Measurements from ENCODE around the gene GPC6.
A peak's percentile ranks its signal among the peaks of the same experiment; 100 is the strongest.

Gene GPC6

DNA sequence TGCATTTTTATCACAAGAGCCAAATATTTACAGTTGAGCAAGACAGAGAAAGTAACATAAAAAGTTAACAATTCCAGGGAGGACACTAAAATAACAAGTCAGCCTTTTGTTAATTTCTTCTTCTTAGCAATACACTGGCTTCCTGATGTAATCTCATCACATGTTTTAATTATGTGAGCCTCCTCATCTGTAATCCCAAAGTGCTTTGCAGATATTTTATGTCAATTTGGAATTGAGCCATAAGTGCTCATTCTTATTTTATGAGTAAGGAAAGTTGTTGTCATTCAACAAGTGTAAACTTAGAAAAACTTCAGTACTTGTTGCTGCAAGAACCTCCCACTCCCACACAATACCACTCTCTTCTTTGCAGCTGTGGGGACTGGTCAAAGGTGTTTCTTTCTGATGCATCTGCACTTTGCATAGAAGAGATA is 223.6 kb downstream of the GPC6 start (continued):
- TF ChIP-seq ZNF223 (tag by site-specific recombination; IDR thresholded peaks at IDR 0.05) (no peak), ZIC2 (tag by site-specific recombination; IDR thresholded peaks at IDR 0.05) (no peak), BCL11B (tag by site-specific recombination; IDR thresholded peaks at IDR 0.05; ENCODE audit: low read depth) (no peak), ZNF155 (tag by site-specific recombination; IDR thresholded peaks at IDR 0.05) (no peak), TCF7L2 (IDR thresholded peaks at IDR 0.05; ENCODE audit: borderline replicate concordance, low read depth, low read length) (no peak), SP2 (tag by site-specific recombination; IDR thresholded peaks at IDR 0.05) (no peak), ZNF791 (tag by site-specific recombination; IDR thresholded peaks at IDR 0.05) (no peak), ZNF701 (tag by site-specific recombination; IDR thresholded peaks at IDR 0.05) (no peak), ZNF837 (tag by site-specific recombination; IDR thresholded peaks at IDR 0.05) (no peak), ZNF530 (tag by site-specific recombination; IDR thresholded peaks at IDR 0.05; ENCODE audit: low read depth) (no peak), ZNF341 (tag by site-specific recombination; IDR thresholded peaks at IDR 0.05; ENCODE audit: low read depth) (no peak), ZNF585B (tag by site-specific recombination; IDR thresholded peaks at IDR 0.05) (no peak), ZFP37 (tag by site-specific recombination; IDR thresholded peaks at IDR 0.05) (no peak), ZBTB7A (tag by site-specific recombination; IDR thresholded peaks at IDR 0.05; ENCODE audit: low read depth) (no peak), KLF7 (tag by site-specific recombination; IDR thresholded peaks at IDR 0.05; ENCODE audit: borderline replicate concordance) (no peak), HOXC10 (CRISPR knock-in tag; IDR thresholded peaks at IDR 0.05) (no peak), ZNF214 (tag by site-specific recombination; IDR thresholded peaks at IDR 0.05; ENCODE audit: borderline replicate concordance) (no peak), ZNF24 (tag by site-specific recombination; IDR thresholded peaks at IDR 0.05) (no peak), HOXD13 (CRISPR knock-in tag; IDR thresholded peaks at IDR 0.05; ENCODE audit: borderline replicate concordance) (no peak), ZNF596 (tag by site-specific recombination; IDR thresholded peaks at IDR 0.05) (no peak), ZNF626 (tag by site-specific recombination; IDR thresholded peaks at IDR 0.05) (no peak), ZBTB8A (tag by site-specific recombination; IDR thresholded peaks at IDR 0.05) (no peak), MEIS1 (CRISPR knock-in tag; IDR thresholded peaks at IDR 0.05; ENCODE audit: borderline replicate concordance) (no peak), ZNF16 (tag by site-specific recombination; IDR thresholded peaks at IDR 0.05; ENCODE audit: low read depth) (no peak)
- TF ChIP-seq, protein P1, sequence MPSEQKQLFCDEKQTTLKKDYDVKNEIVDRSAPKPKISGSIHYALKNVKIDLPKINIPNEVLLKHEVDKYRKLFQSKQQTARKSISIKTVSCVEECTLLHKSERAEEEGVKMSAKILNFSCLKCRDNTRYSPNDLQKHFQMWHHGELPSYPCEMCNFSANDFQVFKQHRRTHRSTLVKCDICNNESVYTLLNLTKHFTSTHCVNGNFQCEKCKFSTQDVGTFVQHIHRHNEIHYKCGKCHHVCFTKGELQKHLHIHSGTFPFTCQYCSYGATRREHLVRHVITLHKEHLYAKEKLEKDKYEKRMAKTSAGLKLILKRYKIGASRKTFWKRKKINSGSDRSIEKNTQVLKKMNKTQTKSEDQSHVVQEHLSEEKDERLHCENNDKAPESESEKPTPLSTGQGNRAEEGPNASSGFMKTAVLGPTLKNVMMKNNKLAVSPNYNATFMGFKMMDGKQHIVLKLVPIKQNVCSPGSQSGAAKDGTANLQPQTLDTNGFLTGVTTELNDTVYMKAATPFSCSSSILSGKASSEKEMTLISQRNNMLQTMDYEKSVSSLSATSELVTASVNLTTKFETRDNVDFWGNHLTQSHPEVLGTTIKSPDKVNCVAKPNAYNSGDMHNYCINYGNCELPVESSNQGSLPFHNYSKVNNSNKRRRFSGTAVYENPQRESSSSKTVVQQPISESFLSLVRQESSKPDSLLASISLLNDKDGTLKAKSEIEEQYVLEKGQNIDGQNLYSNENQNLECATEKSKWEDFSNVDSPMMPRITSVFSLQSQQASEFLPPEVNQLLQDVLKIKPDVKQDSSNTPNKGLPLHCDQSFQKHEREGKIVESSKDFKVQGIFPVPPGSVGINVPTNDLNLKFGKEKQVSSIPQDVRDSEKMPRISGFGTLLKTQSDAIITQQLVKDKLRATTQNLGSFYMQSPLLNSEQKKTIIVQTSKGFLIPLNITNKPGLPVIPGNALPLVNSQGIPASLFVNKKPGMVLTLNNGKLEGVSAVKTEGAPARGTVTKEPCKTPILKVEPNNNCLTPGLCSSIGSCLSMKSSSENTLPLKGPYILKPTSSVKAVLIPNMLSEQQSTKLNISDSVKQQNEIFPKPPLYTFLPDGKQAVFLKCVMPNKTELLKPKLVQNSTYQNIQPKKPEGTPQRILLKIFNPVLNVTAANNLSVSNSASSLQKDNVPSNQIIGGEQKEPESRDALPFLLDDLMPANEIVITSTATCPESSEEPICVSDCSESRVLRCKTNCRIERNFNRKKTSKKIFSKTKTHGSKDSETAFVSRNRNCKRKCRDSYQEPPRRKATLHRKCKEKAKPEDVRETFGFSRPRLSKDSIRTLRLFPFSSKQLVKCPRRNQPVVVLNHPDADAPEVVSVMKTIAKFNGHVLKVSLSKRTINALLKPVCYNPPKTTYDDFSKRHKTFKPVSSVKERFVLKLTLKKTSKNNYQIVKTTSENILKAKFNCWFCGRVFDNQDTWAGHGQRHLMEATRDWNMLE (tag by site-specific recombination; conservative IDR thresholded peaks at IDR 0.05; ENCODE audit: low read depth), result 0 out of 2 replicates have a peak, but pooled peaks have one; percentile 32
- TF ChIP-seq, protein P2, sequence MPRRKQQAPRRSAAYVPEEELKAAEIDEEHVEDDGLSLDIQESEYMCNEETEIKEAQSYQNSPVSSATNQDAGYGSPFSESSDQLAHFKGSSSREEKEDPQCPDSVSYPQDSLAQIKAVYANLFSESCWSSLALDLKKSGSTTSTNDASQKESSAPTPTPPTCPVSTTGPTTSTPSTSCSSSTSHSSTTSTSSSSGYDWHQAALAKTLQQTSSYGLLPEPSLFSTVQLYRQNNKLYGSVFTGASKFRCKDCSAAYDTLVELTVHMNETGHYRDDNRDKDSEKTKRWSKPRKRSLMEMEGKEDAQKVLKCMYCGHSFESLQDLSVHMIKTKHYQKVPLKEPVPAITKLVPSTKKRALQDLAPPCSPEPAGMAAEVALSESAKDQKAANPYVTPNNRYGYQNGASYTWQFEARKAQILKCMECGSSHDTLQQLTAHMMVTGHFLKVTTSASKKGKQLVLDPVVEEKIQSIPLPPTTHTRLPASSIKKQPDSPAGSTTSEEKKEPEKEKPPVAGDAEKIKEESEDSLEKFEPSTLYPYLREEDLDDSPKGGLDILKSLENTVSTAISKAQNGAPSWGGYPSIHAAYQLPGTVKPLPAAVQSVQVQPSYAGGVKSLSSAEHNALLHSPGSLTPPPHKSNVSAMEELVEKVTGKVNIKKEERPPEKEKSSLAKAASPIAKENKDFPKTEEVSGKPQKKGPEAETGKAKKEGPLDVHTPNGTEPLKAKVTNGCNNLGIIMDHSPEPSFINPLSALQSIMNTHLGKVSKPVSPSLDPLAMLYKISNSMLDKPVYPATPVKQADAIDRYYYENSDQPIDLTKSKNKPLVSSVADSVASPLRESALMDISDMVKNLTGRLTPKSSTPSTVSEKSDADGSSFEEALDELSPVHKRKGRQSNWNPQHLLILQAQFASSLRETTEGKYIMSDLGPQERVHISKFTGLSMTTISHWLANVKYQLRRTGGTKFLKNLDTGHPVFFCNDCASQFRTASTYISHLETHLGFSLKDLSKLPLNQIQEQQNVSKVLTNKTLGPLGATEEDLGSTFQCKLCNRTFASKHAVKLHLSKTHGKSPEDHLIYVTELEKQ (tag by site-specific recombination; IDR thresholded peaks at IDR 0.05; ENCODE audit: borderline replicate concordance), result peak; percentile 48; the same call in 1 of the 2 replicates
- TF ChIP-seq, protein P3, sequence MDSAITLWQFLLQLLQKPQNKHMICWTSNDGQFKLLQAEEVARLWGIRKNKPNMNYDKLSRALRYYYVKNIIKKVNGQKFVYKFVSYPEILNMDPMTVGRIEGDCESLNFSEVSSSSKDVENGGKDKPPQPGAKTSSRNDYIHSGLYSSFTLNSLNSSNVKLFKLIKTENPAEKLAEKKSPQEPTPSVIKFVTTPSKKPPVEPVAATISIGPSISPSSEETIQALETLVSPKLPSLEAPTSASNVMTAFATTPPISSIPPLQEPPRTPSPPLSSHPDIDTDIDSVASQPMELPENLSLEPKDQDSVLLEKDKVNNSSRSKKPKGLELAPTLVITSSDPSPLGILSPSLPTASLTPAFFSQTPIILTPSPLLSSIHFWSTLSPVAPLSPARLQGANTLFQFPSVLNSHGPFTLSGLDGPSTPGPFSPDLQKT (IDR thresholded peaks at IDR 0.05; ENCODE audit: borderline replicate concordance, low read depth, low read length), result no peak
- TF ChIP-seq, protein P4, sequence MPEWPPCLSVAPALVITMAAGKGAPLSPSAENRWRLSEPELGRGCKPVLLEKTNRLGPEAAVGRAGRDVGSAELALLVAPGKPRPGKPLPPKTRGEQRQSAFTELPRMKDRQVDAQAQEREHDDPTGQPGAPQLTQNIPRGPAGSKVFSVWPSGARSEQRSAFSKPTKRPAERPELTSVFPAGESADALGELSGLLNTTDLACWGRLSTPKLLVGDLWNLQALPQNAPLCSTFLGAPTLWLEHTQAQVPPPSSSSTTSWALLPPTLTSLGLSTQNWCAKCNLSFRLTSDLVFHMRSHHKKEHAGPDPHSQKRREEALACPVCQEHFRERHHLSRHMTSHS (tag by site-specific recombination; IDR thresholded peaks at IDR 0.05), result no peak
- TF ChIP-seq, protein P5, sequence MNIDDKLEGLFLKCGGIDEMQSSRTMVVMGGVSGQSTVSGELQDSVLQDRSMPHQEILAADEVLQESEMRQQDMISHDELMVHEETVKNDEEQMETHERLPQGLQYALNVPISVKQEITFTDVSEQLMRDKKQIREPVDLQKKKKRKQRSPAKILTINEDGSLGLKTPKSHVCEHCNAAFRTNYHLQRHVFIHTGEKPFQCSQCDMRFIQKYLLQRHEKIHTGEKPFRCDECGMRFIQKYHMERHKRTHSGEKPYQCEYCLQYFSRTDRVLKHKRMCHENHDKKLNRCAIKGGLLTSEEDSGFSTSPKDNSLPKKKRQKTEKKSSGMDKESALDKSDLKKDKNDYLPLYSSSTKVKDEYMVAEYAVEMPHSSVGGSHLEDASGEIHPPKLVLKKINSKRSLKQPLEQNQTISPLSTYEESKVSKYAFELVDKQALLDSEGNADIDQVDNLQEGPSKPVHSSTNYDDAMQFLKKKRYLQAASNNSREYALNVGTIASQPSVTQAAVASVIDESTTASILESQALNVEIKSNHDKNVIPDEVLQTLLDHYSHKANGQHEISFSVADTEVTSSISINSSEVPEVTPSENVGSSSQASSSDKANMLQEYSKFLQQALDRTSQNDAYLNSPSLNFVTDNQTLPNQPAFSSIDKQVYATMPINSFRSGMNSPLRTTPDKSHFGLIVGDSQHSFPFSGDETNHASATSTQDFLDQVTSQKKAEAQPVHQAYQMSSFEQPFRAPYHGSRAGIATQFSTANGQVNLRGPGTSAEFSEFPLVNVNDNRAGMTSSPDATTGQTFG (tag by site-specific recombination; IDR thresholded peaks at IDR 0.05; ENCODE audit: borderline replicate concordance), result no peak
